Measurements from ENCODE around the gene DMP1.

The DMP1 gene

DNA sequence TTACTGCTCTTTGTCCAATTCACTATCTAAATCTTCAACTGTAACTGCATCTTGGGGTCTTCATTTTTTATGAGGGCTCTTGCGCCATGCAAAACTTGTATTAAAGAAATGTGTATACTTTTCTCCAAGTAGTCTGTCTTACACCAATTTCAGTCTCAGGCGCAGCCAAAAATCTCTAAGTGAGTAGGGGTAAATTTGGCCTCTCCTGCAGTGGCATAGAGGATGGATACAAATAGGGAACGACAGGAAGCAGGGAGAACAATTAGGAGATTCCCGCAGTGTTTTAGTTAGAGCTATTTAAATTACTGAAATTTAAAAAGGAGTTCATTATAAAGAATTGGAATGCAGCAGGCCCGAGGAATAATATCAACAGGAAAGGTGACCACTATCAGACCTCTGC is 30.2 kb downstream of the DMP1 start (continued):
- TF ChIP-seq, protein P1, sequence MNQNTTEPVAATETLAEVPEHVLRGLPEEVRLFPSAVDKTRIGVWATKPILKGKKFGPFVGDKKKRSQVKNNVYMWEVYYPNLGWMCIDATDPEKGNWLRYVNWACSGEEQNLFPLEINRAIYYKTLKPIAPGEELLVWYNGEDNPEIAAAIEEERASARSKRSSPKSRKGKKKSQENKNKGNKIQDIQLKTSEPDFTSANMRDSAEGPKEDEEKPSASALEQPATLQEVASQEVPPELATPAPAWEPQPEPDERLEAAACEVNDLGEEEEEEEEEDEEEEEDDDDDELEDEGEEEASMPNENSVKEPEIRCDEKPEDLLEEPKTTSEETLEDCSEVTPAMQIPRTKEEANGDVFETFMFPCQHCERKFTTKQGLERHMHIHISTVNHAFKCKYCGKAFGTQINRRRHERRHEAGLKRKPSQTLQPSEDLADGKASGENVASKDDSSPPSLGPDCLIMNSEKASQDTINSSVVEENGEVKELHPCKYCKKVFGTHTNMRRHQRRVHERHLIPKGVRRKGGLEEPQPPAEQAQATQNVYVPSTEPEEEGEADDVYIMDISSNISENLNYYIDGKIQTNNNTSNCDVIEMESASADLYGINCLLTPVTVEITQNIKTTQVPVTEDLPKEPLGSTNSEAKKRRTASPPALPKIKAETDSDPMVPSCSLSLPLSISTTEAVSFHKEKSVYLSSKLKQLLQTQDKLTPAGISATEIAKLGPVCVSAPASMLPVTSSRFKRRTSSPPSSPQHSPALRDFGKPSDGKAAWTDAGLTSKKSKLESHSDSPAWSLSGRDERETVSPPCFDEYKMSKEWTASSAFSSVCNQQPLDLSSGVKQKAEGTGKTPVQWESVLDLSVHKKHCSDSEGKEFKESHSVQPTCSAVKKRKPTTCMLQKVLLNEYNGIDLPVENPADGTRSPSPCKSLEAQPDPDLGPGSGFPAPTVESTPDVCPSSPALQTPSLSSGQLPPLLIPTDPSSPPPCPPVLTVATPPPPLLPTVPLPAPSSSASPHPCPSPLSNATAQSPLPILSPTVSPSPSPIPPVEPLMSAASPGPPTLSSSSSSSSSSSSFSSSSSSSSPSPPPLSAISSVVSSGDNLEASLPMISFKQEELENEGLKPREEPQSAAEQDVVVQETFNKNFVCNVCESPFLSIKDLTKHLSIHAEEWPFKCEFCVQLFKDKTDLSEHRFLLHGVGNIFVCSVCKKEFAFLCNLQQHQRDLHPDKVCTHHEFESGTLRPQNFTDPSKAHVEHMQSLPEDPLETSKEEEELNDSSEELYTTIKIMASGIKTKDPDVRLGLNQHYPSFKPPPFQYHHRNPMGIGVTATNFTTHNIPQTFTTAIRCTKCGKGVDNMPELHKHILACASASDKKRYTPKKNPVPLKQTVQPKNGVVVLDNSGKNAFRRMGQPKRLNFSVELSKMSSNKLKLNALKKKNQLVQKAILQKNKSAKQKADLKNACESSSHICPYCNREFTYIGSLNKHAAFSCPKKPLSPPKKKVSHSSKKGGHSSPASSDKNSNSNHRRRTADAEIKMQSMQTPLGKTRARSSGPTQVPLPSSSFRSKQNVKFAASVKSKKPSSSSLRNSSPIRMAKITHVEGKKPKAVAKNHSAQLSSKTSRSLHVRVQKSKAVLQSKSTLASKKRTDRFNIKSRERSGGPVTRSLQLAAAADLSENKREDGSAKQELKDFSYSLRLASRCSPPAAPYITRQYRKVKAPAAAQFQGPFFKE (tag by site-specific recombination; IDR thresholded peaks at IDR 0.05; ENCODE audit: borderline replicate concordance), result no peak
- TF ChIP-seq ZNF404 (tag by site-specific recombination; IDR thresholded peaks at IDR 0.05), result no peak
- no peak for TF ChIP-seq HOXD13 (CRISPR knock-in tag; IDR thresholded peaks at IDR 0.05; ENCODE audit: borderline replicate concordance)
- TF ChIP-seq TRIM28 (IDR thresholded peaks at IDR 0.05; ENCODE audit: borderline replicate concordance, low read length), result no peak

DNA sequence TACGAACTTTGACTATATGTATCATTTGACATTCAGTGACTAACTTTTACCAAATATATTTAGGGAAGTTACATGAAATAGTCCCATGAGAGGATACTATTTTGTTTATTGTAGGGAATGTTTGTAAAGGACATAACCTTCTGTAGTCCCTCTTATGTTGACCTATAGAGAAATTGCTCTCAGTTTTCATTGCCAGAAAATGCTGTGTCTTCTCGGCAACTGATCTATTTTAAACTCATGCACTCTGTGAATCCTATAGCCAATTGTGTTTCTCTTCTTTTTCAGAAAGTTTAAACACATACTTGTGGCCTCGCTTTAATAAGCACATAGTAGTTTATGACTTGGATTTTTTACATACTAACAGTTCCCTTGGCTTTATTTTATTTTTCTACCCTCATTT is 38.2 kb downstream of the DMP1 start:
- ChIA-PET CTCF (interaction anchor here (1.5 kb wide), 1 partner anchor 8 kb away, joined by 9 read pairs; no protein-coding TSS in a partner anchor), POLR2A (no interaction called here)
- no peaks in the 10 kb centered on the region for H3K36me3 ChIP-seq (ENCODE audit: control insufficient read depth in 2 of 2, insufficient read depth in 1 of 2, low read length in 2 of 2)
- H3K27ac ChIP-seq (ENCODE audit: extremely low read depth, low read depth, low read length), result no peak overlapping the region
- H3K4me3 ChIP-seq (ENCODE audit: low read depth, low read length), result no peak overlapping the region
- no peaks in the 10 kb centered on the region for H3K9me3 ChIP-seq (ENCODE audit: control insufficient read depth, insufficient read depth, low read depth, low read length)
- H3K4me1 ChIP-seq (ENCODE audit: control insufficient read depth, insufficient read depth, low read length), result no peaks in the 10 kb centered on the region
- TF ChIP-seq ZNF560 (tag by site-specific recombination; IDR thresholded peaks at IDR 0.05; ENCODE audit: borderline replicate concordance), result no peak
- TF ChIP-seq ZNF664 (tag by site-specific recombination; IDR thresholded peaks at IDR 0.05), result no peak
- TF ChIP-seq, protein P2, sequence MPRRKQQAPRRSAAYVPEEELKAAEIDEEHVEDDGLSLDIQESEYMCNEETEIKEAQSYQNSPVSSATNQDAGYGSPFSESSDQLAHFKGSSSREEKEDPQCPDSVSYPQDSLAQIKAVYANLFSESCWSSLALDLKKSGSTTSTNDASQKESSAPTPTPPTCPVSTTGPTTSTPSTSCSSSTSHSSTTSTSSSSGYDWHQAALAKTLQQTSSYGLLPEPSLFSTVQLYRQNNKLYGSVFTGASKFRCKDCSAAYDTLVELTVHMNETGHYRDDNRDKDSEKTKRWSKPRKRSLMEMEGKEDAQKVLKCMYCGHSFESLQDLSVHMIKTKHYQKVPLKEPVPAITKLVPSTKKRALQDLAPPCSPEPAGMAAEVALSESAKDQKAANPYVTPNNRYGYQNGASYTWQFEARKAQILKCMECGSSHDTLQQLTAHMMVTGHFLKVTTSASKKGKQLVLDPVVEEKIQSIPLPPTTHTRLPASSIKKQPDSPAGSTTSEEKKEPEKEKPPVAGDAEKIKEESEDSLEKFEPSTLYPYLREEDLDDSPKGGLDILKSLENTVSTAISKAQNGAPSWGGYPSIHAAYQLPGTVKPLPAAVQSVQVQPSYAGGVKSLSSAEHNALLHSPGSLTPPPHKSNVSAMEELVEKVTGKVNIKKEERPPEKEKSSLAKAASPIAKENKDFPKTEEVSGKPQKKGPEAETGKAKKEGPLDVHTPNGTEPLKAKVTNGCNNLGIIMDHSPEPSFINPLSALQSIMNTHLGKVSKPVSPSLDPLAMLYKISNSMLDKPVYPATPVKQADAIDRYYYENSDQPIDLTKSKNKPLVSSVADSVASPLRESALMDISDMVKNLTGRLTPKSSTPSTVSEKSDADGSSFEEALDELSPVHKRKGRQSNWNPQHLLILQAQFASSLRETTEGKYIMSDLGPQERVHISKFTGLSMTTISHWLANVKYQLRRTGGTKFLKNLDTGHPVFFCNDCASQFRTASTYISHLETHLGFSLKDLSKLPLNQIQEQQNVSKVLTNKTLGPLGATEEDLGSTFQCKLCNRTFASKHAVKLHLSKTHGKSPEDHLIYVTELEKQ (tag by site-specific recombination; IDR thresholded peaks at IDR 0.05; ENCODE audit: borderline replicate concordance), result no peak
- no peak for TF ChIP-seq ZNF501 (tag by site-specific recombination; IDR thresholded peaks at IDR 0.05)
- TF ChIP-seq ZNF544 (tag by site-specific recombination; IDR thresholded peaks at IDR 0.05), result no peak
- no peak for TF ChIP-seq ZNF24 (tag by site-specific recombination; IDR thresholded peaks at IDR 0.05)
- TF ChIP-seq, protein P3, sequence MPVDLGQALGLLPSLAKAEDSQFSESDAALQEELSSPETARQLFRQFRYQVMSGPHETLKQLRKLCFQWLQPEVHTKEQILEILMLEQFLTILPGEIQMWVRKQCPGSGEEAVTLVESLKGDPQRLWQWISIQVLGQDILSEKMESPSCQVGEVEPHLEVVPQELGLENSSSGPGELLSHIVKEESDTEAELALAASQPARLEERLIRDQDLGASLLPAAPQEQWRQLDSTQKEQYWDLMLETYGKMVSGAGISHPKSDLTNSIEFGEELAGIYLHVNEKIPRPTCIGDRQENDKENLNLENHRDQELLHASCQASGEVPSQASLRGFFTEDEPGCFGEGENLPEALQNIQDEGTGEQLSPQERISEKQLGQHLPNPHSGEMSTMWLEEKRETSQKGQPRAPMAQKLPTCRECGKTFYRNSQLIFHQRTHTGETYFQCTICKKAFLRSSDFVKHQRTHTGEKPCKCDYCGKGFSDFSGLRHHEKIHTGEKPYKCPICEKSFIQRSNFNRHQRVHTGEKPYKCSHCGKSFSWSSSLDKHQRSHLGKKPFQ (tag by site-specific recombination; IDR thresholded peaks at IDR 0.05), result no peak
- TF ChIP-seq, protein P4, sequence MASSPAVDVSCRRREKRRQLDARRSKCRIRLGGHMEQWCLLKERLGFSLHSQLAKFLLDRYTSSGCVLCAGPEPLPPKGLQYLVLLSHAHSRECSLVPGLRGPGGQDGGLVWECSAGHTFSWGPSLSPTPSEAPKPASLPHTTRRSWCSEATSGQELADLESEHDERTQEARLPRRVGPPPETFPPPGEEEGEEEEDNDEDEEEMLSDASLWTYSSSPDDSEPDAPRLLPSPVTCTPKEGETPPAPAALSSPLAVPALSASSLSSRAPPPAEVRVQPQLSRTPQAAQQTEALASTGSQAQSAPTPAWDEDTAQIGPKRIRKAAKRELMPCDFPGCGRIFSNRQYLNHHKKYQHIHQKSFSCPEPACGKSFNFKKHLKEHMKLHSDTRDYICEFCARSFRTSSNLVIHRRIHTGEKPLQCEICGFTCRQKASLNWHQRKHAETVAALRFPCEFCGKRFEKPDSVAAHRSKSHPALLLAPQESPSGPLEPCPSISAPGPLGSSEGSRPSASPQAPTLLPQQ (tag by site-specific recombination; IDR thresholded peaks at IDR 0.05), result no peak
- TF ChIP-seq ZEB2 (tag by site-specific recombination; IDR thresholded peaks at IDR 0.05), result no peak
- TF ChIP-seq SP7 (tag by site-specific recombination; IDR thresholded peaks at IDR 0.05), result no peak
- no peak for TF ChIP-seq ZNF426 (tag by site-specific recombination; IDR thresholded peaks at IDR 0.05)
- TF ChIP-seq ZNF558 (tag by site-specific recombination; IDR thresholded peaks at IDR 0.05), result no peak
- no peak for TF ChIP-seq ZNF843 (tag by site-specific recombination; IDR thresholded peaks at IDR 0.05)
- TF ChIP-seq ZNF654 (tag by site-specific recombination; IDR thresholded peaks at IDR 0.05; ENCODE audit: low read depth), result no peak
- TF ChIP-seq ZNF701 (tag by site-specific recombination; IDR thresholded peaks at IDR 0.05), result no peak
- TF ChIP-seq, protein P5, sequence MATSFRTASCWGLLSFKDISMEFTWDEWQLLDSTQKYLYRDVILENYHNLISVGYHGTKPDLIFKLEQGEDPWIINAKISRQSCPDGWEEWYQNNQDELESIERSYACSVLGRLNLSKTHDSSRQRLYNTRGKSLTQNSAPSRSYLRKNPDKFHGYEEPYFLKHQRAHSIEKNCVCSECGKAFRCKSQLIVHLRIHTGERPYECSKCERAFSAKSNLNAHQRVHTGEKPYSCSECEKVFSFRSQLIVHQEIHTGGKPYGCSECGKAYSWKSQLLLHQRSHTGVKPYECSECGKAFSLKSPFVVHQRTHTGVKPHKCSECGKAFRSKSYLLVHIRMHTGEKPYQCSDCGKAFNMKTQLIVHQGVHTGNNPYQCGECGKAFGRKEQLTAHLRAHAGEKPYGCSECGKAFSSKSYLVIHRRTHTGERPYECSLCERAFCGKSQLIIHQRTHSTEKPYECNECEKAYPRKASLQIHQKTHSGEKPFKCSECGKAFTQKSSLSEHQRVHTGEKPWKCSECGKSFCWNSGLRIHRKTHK (tag by site-specific recombination; IDR thresholded peaks at IDR 0.05), result no peak
